HL-60 (cell line): Measurements from ENCODE around the gene MYORG.

ENCODE experiments used
- SPI1 ChIP-seq: IDR thresholded peaks from 2 replicates; pipeline ENCODE4 v1.6.1; 2012; ENCODE audit warnings: low read depth, mild to moderate bottlenecking, borderline replicate concordance
- TF ChIP-seq, protein P1 (sequence below): IDR thresholded peaks from one replicate; pipeline ENCODE4 v1.5.1; 2011; ENCODE audit warnings: low read length, control low read depth, inconsistent platforms; ENCODE audit not compliant: insufficient read depth

DNA sequence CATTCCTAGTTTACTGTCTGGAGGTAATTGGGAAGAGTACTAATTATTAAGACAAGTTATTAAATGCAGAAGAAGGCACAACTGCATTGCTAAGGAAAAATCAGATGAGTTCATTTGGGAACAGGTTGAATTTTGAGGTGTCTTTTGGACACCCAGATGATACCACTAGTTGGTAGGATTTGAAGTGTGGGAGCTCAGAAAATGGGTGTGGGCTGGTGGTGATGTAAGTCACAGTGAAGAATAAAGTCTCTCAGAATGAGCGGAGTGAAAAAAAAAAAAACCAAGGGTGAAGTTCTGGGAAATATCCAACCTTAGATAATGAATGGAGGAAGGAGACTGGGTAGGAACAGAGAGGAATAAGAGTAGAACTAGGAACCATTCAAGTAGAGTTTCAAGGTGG lies 35.6 kb upstream of the MYORG start:
- TF ChIP-seq, protein P1, sequence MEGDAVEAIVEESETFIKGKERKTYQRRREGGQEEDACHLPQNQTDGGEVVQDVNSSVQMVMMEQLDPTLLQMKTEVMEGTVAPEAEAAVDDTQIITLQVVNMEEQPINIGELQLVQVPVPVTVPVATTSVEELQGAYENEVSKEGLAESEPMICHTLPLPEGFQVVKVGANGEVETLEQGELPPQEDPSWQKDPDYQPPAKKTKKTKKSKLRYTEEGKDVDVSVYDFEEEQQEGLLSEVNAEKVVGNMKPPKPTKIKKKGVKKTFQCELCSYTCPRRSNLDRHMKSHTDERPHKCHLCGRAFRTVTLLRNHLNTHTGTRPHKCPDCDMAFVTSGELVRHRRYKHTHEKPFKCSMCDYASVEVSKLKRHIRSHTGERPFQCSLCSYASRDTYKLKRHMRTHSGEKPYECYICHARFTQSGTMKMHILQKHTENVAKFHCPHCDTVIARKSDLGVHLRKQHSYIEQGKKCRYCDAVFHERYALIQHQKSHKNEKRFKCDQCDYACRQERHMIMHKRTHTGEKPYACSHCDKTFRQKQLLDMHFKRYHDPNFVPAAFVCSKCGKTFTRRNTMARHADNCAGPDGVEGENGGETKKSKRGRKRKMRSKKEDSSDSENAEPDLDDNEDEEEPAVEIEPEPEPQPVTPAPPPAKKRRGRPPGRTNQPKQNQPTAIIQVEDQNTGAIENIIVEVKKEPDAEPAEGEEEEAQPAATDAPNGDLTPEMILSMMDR = no peak
- no peak for TF ChIP-seq SPI1
